ENCODE data around the gene BUB1B. TPM values are rescaled to one million over a fixed set of nuclear protein-coding genes. Genes with fewer than 3 reads are reported as not detected.
A peak's percentile ranks its signal among the peaks of the same experiment; 100 is the strongest.

BUB1B gene
- total RNA-seq, 2 experiments from 2014 or later, result 62.3 to 70.6 TPM

- Mint-ChIP-seq H3K36me3 (no peaks in the 10 kb centered on the region), H3K9me3 (no peaks in the 10 kb centered on the region), H3K27me3 (peaks cover 39% of the 10 kb centered on the region), H3K27ac (no peak overlapping the region), H3K4me3 (no peak overlapping the region), H3K4me1 (peaks cover 3% of the 10 kb centered on the region)
- no peak for DNase-seq
Measured at GRCh38 chr15:40250304-40250656, 89.4 kb downstream of the BUB1B start.

DNA sequence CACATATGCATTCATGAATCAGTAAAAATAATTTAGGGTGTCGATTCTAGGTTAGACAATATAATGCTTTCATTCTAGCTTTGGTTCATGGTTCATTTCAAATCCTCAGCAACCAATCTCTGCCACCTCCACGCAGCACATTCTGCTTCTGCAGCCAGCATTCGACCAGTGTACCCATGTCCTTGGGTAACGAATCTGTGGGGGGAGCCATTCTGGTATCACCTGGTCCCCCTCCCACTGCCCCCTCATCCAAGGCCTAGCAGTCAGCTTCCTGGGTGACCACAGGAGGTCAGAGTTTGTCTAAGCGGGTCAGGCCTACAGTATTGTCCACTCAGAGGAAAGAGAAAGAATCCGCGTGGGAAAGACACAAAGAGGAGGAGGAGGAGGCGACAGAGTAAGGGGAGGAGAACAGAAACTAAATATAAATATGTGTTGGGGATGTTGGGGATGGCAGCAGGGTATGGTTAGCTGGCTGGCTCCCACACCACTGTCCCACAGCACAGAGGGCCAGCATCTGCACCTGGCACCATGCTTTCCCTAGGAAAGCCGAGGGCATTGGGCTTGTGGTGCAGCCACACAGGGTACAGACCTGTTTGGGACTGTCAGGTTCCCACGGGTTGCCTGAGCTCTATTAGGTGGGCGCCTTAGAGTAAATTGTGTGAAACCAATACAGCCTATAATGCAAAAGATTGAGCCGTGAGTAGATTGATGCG, 90.1 kb downstream of the BUB1B start:
- H3K9me3 Mint-ChIP-seq, result no peaks in the 10 kb centered on the region
- no peaks in the 10 kb centered on the region for H3K36me3 Mint-ChIP-seq
- no peak overlapping the region for H3K4me3 Mint-ChIP-seq
- H3K27ac Mint-ChIP-seq, result no peak overlapping the region
- H3K27me3 Mint-ChIP-seq, result peaks cover 41% of the 10 kb centered on the region
- peaks cover 3% of the 10 kb centered on the region for H3K4me1 Mint-ChIP-seq
- DNase-seq, result no peak

GRCh38 chr15:40251486-40252140, 90.7 kb downstream of the BUB1B start:
- no peak overlapping the region for H3K27ac Mint-ChIP-seq
- no peaks in the 10 kb centered on the region for H3K36me3 Mint-ChIP-seq
- H3K4me1 Mint-ChIP-seq, result peaks cover 3% of the 10 kb centered on the region
- DNase-seq, result no peak
- H3K27me3 Mint-ChIP-seq, result peaks cover 41% of the 10 kb centered on the region
- H3K4me3 Mint-ChIP-seq, result no peak overlapping the region
- H3K9me3 Mint-ChIP-seq, result no peaks in the 10 kb centered on the region

- no peak overlapping the region for H3K4me3 Mint-ChIP-seq
- H3K9me3 Mint-ChIP-seq, result no peaks in the 10 kb centered on the region
- H3K27ac Mint-ChIP-seq, result no peak overlapping the region
- H3K36me3 Mint-ChIP-seq, result no peaks in the 10 kb centered on the region
- peaks cover 3% of the 10 kb centered on the region for H3K4me1 Mint-ChIP-seq
- H3K27me3 Mint-ChIP-seq, result peaks cover 41% of the 10 kb centered on the region
- DNase-seq, result no peak
Measured at GRCh38 chr15:40252141-40252437, 91.2 kb downstream of the BUB1B start.

GRCh38 chr15:40252438-40253166, 91.7 kb downstream of the BUB1B start:
- no peaks in the 10 kb centered on the region for H3K36me3 Mint-ChIP-seq
- H3K27me3 Mint-ChIP-seq, result peaks cover 41% of the 10 kb centered on the region
- H3K4me3 Mint-ChIP-seq, result peak overlapping the region; percentile 69
- DNase-seq, result peak; percentile 21
- no peaks in the 10 kb centered on the region for H3K9me3 Mint-ChIP-seq
- H3K27ac Mint-ChIP-seq, result no peak overlapping the region
- peaks cover 3% of the 10 kb centered on the region for H3K4me1 Mint-ChIP-seq

GRCh38 chr15:40253167-40253790, 92.4 kb downstream of the BUB1B start:
- Mint-ChIP-seq H3K27me3 (peaks cover 41% of the 10 kb centered on the region), H3K36me3 (no peaks in the 10 kb centered on the region), H3K4me3 (peak overlapping the region; percentile 69), H3K9me3 (no peaks in the 10 kb centered on the region), H3K4me1 (peaks cover 3% of the 10 kb centered on the region), H3K27ac (no peak overlapping the region)
- DNase-seq, result no peak

GRCh38 chr15:40254452-40254851, 93.6 kb downstream of the BUB1B start:
- Mint-ChIP-seq H3K4me3 (no peak overlapping the region), H3K27me3 (peaks cover 41% of the 10 kb centered on the region), H3K36me3 (no peaks in the 10 kb centered on the region), H3K27ac (no peak overlapping the region), H3K9me3 (no peaks in the 10 kb centered on the region), H3K4me1 (peaks cover 3% of the 10 kb centered on the region)
- no peak for DNase-seq

GRCh38 chr15:40255033-40255432, 94.2 kb downstream of the BUB1B start:
- no peaks in the 10 kb centered on the region for H3K36me3 Mint-ChIP-seq
- peaks cover 3% of the 10 kb centered on the region for H3K4me1 Mint-ChIP-seq
- H3K27me3 Mint-ChIP-seq, result peaks cover 41% of the 10 kb centered on the region
- H3K27ac Mint-ChIP-seq, result no peak overlapping the region
- no peaks in the 10 kb centered on the region for H3K9me3 Mint-ChIP-seq
- H3K4me3 Mint-ChIP-seq, result no peak overlapping the region
- DNase-seq, result no peak

- no peak overlapping the region for H3K27ac Mint-ChIP-seq
- no peak for DNase-seq
- no peaks in the 10 kb centered on the region for H3K36me3 Mint-ChIP-seq
Measured at GRCh38 chr15:40256638-40257235, 95.9 kb downstream of the BUB1B start.

GRCh38 chr15:40257656-40258450, 97.0 kb downstream of the BUB1B start:
- Mint-ChIP-seq H3K4me1 (peaks cover 3% of the 10 kb centered on the region), H3K4me3 (no peak overlapping the region), H3K27ac (no peak overlapping the region), H3K36me3 (no peaks in the 10 kb centered on the region), H3K9me3 (no peaks in the 10 kb centered on the region), H3K27me3 (peaks cover 23% of the 10 kb centered on the region)
- no peak for DNase-seq

More at GRCh38 chr15:40256638-40257235, 95.9 kb downstream of the BUB1B start:
- Mint-ChIP-seq H3K4me3 (no peak overlapping the region), H3K27me3 (peaks cover 30% of the 10 kb centered on the region), H3K9me3 (no peaks in the 10 kb centered on the region), H3K4me1 (peaks cover 3% of the 10 kb centered on the region)

DNA sequence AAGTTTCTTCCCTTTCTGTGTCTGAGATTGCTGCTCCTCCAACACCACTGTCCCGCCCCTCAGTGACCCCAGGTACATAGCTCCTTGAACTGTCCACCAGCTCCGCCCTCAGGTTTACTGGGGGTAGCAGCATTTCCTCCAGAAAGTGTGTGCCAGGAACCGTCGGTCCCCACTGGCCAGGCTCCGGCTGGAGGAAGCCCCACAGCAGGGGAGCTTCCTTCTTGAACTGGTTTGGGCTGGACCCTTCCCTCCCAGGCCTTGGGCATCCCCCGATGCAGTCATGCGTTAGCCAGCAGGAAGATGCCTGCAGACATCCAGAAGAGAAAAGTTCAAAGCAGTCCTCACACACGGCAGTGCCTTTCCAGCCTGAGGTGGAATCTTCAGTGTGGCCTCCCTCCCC, 97.7 kb downstream of the BUB1B start:
- Mint-ChIP-seq H3K4me3 (no peak overlapping the region), H3K27ac (no peak overlapping the region), H3K9me3 (no peaks in the 10 kb centered on the region), H3K4me1 (no peaks in the 10 kb centered on the region), H3K36me3 (no peaks in the 10 kb centered on the region), H3K27me3 (peaks cover 16% of the 10 kb centered on the region)
- DNase-seq, result no peak

GRCh38 chr15:40259021-40259420, 98.2 kb downstream of the BUB1B start:
- Mint-ChIP-seq H3K9me3 (no peaks in the 10 kb centered on the region), H3K27me3 (peaks cover 11% of the 10 kb centered on the region), H3K27ac (no peak overlapping the region), H3K4me1 (no peaks in the 10 kb centered on the region), H3K4me3 (no peak overlapping the region), H3K36me3 (no peaks in the 10 kb centered on the region)
- DNase-seq, result no peak

- no peaks in the 10 kb centered on the region for H3K36me3 Mint-ChIP-seq
- H3K27me3 Mint-ChIP-seq, result no peaks in the 10 kb centered on the region
- H3K4me1 Mint-ChIP-seq, result no peaks in the 10 kb centered on the region
- H3K9me3 Mint-ChIP-seq, result no peaks in the 10 kb centered on the region
- H3K4me3 Mint-ChIP-seq, result no peak overlapping the region
- H3K27ac Mint-ChIP-seq, result no peak overlapping the region
- DNase-seq, result no peak
Measured at GRCh38 chr15:40263024-40263754, 102.3 kb downstream of the BUB1B start.

All from activated naive CD8-positive, alpha-beta T cell treated with anti-CD3 and anti-CD28 coated beads for 36 hours (primary cell).